Measurements from ENCODE around the gene KRTAP22-2. TPM values are rescaled to one million over a fixed set of nuclear protein-coding genes. Genes with fewer than 3 reads are reported as not detected.

Gene KRTAP22-2
- total RNA-seq, 2 experiments from 2014 or later, result not detected

DNA sequence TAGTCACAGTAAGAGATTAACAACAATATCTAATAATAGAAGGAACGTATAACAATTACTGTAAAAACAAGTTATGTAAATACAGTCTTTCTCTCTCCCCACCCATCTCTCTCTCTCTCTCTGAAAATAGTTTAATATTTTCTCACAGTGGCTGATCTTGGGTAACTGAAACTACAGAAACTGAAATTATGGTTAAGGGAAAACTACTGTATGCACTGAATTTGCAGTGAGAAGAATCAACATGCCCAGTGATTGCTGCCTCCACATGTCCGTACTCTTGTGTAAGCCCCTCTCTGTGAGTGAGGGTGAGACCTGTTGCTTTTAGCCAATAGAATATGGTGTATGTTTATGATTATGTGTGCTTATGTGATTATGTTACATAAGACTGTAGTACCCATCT is 21.9 kb upstream of the KRTAP22-2 start:
- ChIA-PET CTCF (no interaction called here), POLR2A (no interaction called here)
- intact Hi-C loops (cut with DNase I, micrococcal nuclease), result no loop called here
- no peaks in the 10 kb centered on the region for H3K36me3 Mint-ChIP-seq (ENCODE audit: low read depth)
- DNase-seq (no peak), ATAC-seq (no peak)
- H3K9me3 Mint-ChIP-seq (ENCODE audit: low read depth), result no peaks in the 10 kb centered on the region
- H3K27me3 Mint-ChIP-seq, result no peaks in the 10 kb centered on the region
- H3K27ac Mint-ChIP-seq, result no peak overlapping the region
- no peak overlapping the region for H3K4me3 Mint-ChIP-seq
- no peaks in the 10 kb centered on the region for H3K4me1 Mint-ChIP-seq

DNA sequence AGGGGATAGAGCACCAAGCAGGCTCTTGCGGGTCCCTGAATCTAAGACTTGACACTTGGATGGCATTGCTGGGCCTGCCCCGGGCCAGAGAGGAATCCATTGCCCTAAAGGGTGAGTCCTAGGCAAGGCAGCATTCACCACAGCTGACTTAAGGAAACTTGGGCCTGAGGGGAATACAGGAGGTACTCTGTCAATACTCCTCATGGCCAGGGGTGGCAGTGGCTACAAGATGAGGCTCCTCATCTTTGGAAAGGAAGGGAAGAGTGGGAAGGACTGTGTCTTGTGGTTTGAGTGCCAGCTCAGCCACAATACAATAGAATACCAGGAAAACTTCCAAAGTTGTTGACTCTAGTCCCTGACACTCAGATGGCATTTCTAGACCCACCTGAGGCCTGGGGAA is 15.8 kb upstream of the KRTAP22-2 start:
- DNase-seq, result no peak
- CTCF ChIA-PET, result no interaction called here
- Mint-ChIP-seq H3K36me3 (ENCODE audit: low read depth) (no peaks in the 10 kb centered on the region), H3K4me3 (no peak overlapping the region), H3K27ac (no peak overlapping the region), H3K4me1 (no peaks in the 10 kb centered on the region), H3K27me3 (peaks cover 2% of the 10 kb centered on the region), H3K9me3 (ENCODE audit: low read depth) (peaks cover 2% of the 10 kb centered on the region)
- no peak for ATAC-seq
- intact Hi-C loops (cut with DNase I, micrococcal nuclease), result no loop called here
- POLR2A ChIA-PET, result no interaction called here

DNA sequence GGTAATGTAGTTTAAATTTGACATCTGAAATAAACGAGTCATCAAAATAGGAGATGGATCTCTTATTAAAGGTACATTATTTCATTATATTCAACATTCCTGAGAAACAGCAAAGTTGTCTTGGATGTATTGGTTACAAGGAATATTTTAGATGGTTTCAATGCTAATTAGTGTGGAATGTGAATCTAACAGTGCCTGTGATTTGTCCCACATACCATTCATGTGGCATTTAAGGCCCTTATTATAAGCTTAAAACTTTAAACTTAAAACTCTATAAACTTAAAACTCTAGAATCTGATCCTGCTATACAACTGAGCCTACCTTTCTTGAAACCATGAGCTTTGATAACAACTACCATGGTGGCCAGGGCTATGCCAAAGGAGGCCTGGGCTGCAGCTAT is 10.6 kb upstream of the KRTAP22-2 start, which contains the start of gene KRTAP22-1:
Gene KRTAP22-1, plus strand, starts transcription at position 301 of the 400 bp plus-strand sequence.
- ChIA-PET POLR2A (interaction anchor here (0.5 kb wide), 1 partner anchor 117 kb away, joined by 4 read pairs; the partner anchor contains the start of gene KRTAP21-3), CTCF (no interaction called here)
- Mint-ChIP-seq H3K27me3 (peaks cover 2% of the 10 kb centered on the region), H3K9me3 (ENCODE audit: low read depth) (peaks cover 2% of the 10 kb centered on the region), H3K4me3 (no peak within 1 kb of the TSS), H3K4me1 (no peaks in the 10 kb centered on the region), H3K36me3 (ENCODE audit: low read depth) (no peaks in the 10 kb centered on the region), H3K27ac (no peak within 1 kb of the TSS)
- intact Hi-C loops (cut with DNase I, micrococcal nuclease), result no loop called here
- ATAC-seq (no peak), DNase-seq (no peak)

DNA sequence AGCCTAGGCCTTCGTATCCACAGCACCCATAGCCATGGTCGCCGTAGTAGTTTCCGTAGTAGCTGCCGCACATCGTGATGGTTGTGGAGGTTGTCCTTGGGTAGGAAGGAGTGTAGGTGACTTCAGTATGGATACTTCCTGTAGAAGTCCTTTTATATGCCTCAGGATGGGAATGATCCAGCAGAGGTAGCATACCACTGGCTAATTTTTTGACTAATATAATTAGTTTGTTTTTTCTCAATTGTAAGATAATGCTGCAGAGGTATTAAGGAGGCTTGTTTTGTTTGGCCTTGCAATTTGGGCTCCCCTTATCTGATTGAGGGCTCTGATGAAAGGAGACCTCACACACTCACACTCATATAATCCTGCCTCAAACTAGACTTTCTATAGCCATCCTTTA is 8.6 kb upstream of the KRTAP22-2 start, which contains the start of gene KRTAP6-2:
Gene KRTAP6-2, minus strand, starts transcription at position 101 of the 400 bp plus-strand sequence. Its CDS starts 28 bp downstream, at position 73.
- ATAC-seq (no peak), DNase-seq (no peak)
- Mint-ChIP-seq H3K9me3 (ENCODE audit: low read depth) (peaks cover 2% of the 10 kb centered on the region), H3K36me3 (ENCODE audit: low read depth) (no peaks in the 10 kb centered on the region), H3K4me3 (no peak within 1 kb of the TSS), H3K4me1 (no peaks in the 10 kb centered on the region), H3K27ac (no peak within 1 kb of the TSS), H3K27me3 (peaks cover 2% of the 10 kb centered on the region)
- POLR2A ChIA-PET, result no interaction called here
- intact Hi-C loops (cut with DNase I, micrococcal nuclease), result no loop called here
- CTCF ChIA-PET, result no interaction called here

DNA sequence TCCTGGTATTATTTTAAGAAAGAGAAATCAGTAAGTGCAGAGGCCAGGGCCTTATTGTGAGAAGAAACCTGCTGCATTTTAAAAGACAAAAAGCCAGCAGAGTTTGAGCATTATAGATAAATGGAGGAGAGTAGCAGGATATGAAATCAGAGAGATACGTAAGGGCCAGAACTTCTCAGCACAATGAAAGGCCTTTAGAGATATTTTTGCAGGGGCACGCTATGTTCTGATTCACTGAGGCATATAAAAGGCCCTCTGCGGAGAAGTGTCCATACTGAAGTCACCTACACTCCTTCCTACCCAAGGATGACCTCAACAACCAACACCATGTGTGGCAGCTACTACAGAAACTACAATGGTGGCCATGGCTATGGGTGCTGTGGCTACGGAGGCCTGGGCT is 1.9 kb upstream of the KRTAP22-2 start, which contains the start of gene KRTAP6-3:
Gene KRTAP6-3, plus strand, starts transcription at position 301 of the 400 bp plus-strand sequence. Its CDS starts 6 bp downstream, at position 307.
- H3K27ac Mint-ChIP-seq, result no peak within 1 kb of the TSS
- ATAC-seq (no peak), DNase-seq (no peak)
- H3K36me3 Mint-ChIP-seq (ENCODE audit: low read depth), result no peaks in the 10 kb centered on the region
- CTCF ChIA-PET, result no interaction called here
- POLR2A ChIA-PET, result no interaction called here
- no peaks in the 10 kb centered on the region for H3K27me3 Mint-ChIP-seq
- H3K4me1 Mint-ChIP-seq, result no peaks in the 10 kb centered on the region
- H3K9me3 Mint-ChIP-seq (ENCODE audit: low read depth), result no peaks in the 10 kb centered on the region
- intact Hi-C loops (cut with DNase I, micrococcal nuclease), result no loop called here
- no peak within 1 kb of the TSS for H3K4me3 Mint-ChIP-seq

DNA sequence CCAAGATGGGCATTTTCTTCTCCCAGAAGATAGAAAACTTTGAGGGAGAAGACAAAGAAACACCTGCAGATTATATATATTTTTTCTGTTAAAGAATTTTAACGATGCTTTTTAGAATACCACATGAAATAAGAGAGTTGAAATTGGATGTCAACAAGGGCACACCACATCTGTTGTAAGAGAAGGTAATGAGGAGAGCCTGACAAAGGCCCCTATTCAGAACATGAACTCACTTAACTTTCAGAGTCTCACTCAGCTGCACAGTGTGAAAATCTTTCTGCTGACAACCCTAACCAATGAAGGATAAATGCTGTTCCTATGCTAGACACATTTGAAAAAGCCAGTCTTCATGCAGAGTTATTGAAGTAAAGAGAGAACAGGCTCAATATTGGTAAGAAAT is 7.3 kb downstream of the KRTAP22-2 start:
- no peaks in the 10 kb centered on the region for H3K4me1 Mint-ChIP-seq

DNA sequence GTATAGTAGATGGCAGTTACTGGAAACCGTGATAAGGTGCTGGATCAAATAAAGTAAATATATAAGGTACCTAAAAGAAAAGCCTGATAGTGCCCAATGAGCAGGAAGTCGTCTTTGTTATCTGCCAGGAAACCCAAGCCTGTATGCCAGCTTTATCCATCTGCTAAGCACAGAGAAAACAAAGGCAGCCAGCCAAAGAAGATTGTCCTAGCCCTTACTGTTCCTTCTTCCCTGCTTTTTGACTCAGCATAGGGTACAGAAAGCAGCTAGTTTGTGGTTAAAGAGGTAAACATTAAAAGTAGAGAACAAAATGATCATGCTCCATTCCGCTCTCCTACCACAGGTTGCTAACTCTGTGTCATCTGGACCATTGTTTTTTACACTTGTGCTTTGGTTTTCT is 10.1 kb downstream of the KRTAP22-2 start:
- H3K4me1 Mint-ChIP-seq, result no peaks in the 10 kb centered on the region
- intact Hi-C loops (cut with DNase I, micrococcal nuclease), result no loop called here
- no peak for ATAC-seq
- H3K36me3 Mint-ChIP-seq (ENCODE audit: low read depth), result no peaks in the 10 kb centered on the region
- ChIA-PET CTCF (no interaction called here), POLR2A (no interaction called here)
- peaks cover 2% of the 10 kb centered on the region for H3K27me3 Mint-ChIP-seq
- H3K27ac Mint-ChIP-seq, result no peak overlapping the region
- no peaks in the 10 kb centered on the region for H3K9me3 Mint-ChIP-seq (ENCODE audit: low read depth)
- H3K4me3 Mint-ChIP-seq, result no peak overlapping the region
- DNase-seq, result no peak

More for the DNA sequence above, 7.3 kb downstream of the KRTAP22-2 start:
- ChIA-PET POLR2A (no interaction called here), CTCF (no interaction called here)
- Mint-ChIP-seq H3K9me3 (ENCODE audit: low read depth) (no peaks in the 10 kb centered on the region), H3K27me3 (no peaks in the 10 kb centered on the region), H3K27ac (no peak overlapping the region), H3K4me3 (no peak overlapping the region), H3K36me3 (ENCODE audit: low read depth) (no peaks in the 10 kb centered on the region)
- intact Hi-C loops (cut with DNase I, micrococcal nuclease), result no loop called here
- no peak for DNase-seq
- ATAC-seq, result no peak

DNA sequence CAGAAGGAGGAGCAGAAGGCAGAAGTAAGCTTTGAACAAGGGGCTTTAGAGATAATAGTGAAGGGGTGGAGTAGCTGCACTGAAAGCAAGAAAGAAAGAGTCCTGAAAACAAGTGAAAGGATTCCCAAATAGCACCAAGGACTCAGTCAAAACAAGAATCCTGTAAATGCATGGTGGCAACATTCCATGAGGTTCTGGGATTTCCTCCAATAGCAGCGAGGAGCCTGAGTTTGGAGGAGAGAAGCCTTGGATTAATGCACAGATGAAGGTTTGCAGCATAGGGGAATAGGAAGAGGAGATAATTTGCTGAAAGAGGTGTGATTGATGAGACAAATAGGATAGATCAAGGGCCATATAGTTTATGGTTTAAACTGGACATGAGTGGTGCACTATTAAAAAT is 10.9 kb downstream of the KRTAP22-2 start:
- Mint-ChIP-seq H3K4me1 (no peaks in the 10 kb centered on the region), H3K27ac (no peak overlapping the region), H3K4me3 (no peak overlapping the region), H3K27me3 (peaks cover 2% of the 10 kb centered on the region), H3K36me3 (ENCODE audit: low read depth) (no peaks in the 10 kb centered on the region), H3K9me3 (ENCODE audit: low read depth) (no peaks in the 10 kb centered on the region)
- no peak for DNase-seq
- ChIA-PET POLR2A (no interaction called here), CTCF (no interaction called here)
- intact Hi-C loops (cut with DNase I, micrococcal nuclease), result no loop called here
- no peak for ATAC-seq

DNA sequence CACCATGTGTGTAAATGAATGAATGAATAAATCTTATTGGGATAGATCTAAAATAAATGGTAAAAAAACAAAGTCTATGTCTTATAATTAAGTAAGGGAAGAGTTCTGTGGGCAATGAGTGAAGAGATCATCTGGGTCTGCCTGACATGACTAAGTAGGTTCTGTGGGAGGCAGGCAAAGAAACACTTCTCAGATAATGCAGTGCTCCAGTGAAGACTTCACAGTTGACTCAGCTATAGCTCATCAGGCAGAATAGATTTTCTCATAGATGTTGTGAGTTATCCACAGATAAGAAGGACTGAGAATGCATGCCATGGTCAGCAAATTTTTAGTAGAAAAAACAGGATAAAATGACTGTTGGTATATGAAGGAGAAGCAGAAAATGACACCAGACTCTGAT is 12.4 kb downstream of the KRTAP22-2 start:
- H3K27ac Mint-ChIP-seq, result no peak overlapping the region
- ChIA-PET CTCF (no interaction called here), POLR2A (no interaction called here)
- H3K4me3 Mint-ChIP-seq, result no peak overlapping the region
- ATAC-seq (no peak), DNase-seq (no peak)
- no peaks in the 10 kb centered on the region for H3K9me3 Mint-ChIP-seq (ENCODE audit: low read depth)
- intact Hi-C loops (cut with DNase I, micrococcal nuclease), result no loop called here
- H3K4me1 Mint-ChIP-seq, result no peaks in the 10 kb centered on the region
- peaks cover 2% of the 10 kb centered on the region for H3K27me3 Mint-ChIP-seq
- H3K36me3 Mint-ChIP-seq (ENCODE audit: low read depth), result no peaks in the 10 kb centered on the region

DNA sequence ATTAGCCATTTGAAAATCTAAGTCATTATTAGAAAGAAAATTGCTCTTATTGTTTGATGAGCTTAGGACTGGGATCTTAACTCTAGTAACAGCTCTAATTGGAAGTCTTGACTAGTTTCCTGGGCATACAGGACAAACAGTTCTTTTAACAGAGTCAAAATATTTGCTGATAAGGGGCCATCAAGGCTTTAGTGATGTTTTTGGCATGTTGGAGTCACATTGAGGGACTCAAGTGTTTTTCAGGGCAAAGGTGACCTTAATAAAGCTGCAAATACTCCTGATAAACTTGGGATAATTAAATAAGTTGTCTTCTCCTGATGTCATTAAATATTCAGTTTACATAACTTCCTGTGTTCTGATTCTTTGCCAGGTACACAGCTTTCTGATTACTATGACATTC is 22.6 kb downstream of the KRTAP22-2 start:
- H3K36me3 Mint-ChIP-seq (ENCODE audit: low read depth), result no peaks in the 10 kb centered on the region
- H3K27ac Mint-ChIP-seq, result no peak overlapping the region
- no peaks in the 10 kb centered on the region for H3K4me1 Mint-ChIP-seq
- ChIA-PET CTCF (interaction anchor here (1.0 kb wide), 1 partner anchor 9 kb away, joined by 3 read pairs; no protein-coding TSS in a partner anchor), POLR2A (no interaction called here)
- DNase-seq, result no peak
- H3K9me3 Mint-ChIP-seq (ENCODE audit: low read depth), result no peaks in the 10 kb centered on the region
- no peak for ATAC-seq
- intact Hi-C loops (cut with DNase I, micrococcal nuclease), result no loop called here
- no peak overlapping the region for H3K4me3 Mint-ChIP-seq
- H3K27me3 Mint-ChIP-seq, result no peaks in the 10 kb centered on the region

DNA sequence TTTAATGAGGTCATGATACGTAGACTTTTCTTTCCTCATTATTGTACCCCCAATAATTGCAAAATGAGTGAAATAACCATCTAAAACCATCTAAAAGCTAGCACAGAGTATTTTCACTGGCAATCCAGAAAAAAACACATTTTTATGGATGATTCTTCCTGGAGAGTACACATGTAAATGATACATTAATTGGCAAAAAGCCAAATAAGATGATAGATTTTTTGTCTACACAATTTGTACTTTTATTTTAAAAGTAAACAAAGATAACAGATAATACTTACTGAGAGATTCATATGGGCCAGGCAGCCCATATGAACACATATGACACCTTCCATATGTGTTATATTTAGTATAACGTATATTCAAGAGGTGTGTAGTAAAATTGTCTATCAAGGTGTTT is 26.6 kb downstream of the KRTAP22-2 start:
- no peaks in the 10 kb centered on the region for H3K4me1 Mint-ChIP-seq
- POLR2A ChIA-PET, result no interaction called here

DNA sequence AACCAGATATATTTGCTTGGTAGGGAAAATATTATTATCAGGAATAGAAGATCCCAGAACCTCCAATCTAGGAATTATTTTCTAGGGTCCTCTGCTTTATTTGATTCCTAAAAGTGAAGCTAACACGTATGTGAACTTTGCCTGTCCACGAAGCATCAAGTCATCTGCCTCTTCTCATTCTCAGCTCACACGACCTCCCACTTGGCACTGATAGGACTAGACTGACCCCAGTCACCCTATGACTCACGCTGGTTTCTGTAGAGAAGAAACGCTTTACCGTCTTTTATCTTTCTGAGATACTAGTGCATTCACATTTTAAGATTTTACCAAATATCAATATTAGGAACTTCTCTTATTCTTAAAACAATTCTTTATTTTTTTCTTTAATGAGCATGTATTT is 27.1 kb downstream of the KRTAP22-2 start:
- no peaks in the 10 kb centered on the region for H3K27me3 Mint-ChIP-seq
- intact Hi-C loops (cut with DNase I, micrococcal nuclease), result no loop called here

More for the DNA sequence above, 26.6 kb downstream of the KRTAP22-2 start:
- Mint-ChIP-seq H3K4me3 (no peak overlapping the region), H3K27ac (no peak overlapping the region), H3K27me3 (no peaks in the 10 kb centered on the region), H3K36me3 (ENCODE audit: low read depth) (no peaks in the 10 kb centered on the region), H3K9me3 (ENCODE audit: low read depth) (no peaks in the 10 kb centered on the region)
- intact Hi-C loops (cut with DNase I, micrococcal nuclease), result no loop called here
- ATAC-seq (no peak), DNase-seq (no peak)
- CTCF ChIA-PET, result no interaction called here

DNA sequence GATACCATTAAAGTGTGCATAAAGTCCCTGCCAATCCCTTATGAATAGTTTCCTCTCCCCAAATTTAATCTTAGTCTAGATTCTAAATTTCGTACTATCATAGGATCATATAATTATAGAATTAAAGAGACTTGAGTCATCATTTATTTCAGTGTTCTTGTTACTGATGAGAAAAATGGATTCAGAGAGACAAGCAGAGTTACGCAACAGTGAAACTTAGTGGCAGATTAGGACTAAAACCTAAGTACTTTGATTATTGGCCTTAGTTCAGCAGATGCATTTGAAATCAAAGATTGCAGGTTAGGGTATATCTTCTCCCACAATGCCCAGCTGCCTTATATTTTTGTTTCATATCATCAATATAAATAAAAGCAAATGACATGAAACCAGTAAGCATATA is 28.2 kb downstream of the KRTAP22-2 start:
- CTCF ChIA-PET, result no interaction called here
- Mint-ChIP-seq H3K27me3 (no peaks in the 10 kb centered on the region), H3K4me3 (no peak overlapping the region), H3K4me1 (no peaks in the 10 kb centered on the region), H3K36me3 (ENCODE audit: low read depth) (no peaks in the 10 kb centered on the region), H3K9me3 (ENCODE audit: low read depth) (no peaks in the 10 kb centered on the region), H3K27ac (no peak overlapping the region)
- intact Hi-C loops (cut with DNase I, micrococcal nuclease), result no loop called here
- no peak for ATAC-seq
- no peak for DNase-seq
- POLR2A ChIA-PET, result no interaction called here

More for the DNA sequence above, 27.1 kb downstream of the KRTAP22-2 start:
- CTCF ChIA-PET, result no interaction called here
- no peaks in the 10 kb centered on the region for H3K4me1 Mint-ChIP-seq
- no peak for DNase-seq
- H3K4me3 Mint-ChIP-seq, result no peak overlapping the region
- POLR2A ChIA-PET, result no interaction called here
- H3K36me3 Mint-ChIP-seq (ENCODE audit: low read depth), result no peaks in the 10 kb centered on the region
- H3K9me3 Mint-ChIP-seq (ENCODE audit: low read depth), result no peaks in the 10 kb centered on the region
- no peak overlapping the region for H3K27ac Mint-ChIP-seq
- ATAC-seq, result no peak

All from activated CD4-positive, alpha-beta T cell treated with anti-CD3 and anti-CD28 coated beads for 36 hours (primary cell).